NCI-H146 treated with DMSO at 0.1 percent for 48 hours (cell line): ENCODE results near the gene CTSA.
"Not testable (repeated sequence)": the region's sequence is repeated elsewhere in the genome, so short reads cannot be mapped to it uniquely, and the experiment has no call there.

Experiments
- DNase-seq: peaks from one replicate; lab custom pipeline; 2025; ENCODE audit not compliant: unreplicated experiment; lab: John Stamatoyannopoulos, UW

The CTSA gene

GRCh38 chr20:45917790-45918141, 26.6 kb downstream of the CTSA start:
- DNase-seq, result no peak

DNA sequence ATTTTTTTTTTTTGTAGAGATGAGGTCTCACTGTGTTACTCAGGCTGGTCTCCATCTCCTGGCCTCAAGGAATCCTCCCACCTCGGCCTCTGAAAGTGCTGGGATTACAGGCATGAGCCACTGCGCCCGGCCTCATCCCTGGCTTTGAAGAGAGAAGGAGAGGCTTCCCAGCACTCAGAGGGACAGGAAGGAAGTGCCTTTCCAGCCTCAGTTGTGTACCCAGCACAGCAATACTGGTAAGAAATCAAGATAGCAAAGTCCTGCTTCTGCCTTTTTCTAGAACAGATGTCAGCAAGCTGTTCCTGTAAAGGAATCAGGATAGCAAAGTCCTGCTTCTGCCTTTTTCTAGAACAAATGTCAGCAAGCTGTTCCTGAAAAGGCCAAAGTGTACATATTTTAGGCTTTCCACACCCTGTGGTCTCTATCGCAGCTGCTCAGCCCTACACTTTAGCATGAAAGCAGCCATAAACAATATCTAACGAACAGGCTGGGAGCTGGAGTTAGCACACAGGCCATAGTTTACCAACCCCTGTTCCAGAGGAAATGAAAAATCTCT, 27.1 kb downstream of the CTSA start:
- no peak for DNase-seq

- no peak for DNase-seq
These were observed 27.8 kb downstream of the CTSA start for GRCh38 chr20:45918779-45919537.

- DNase-seq, result no peak
These were observed 28.6 kb downstream of the CTSA start for GRCh38 chr20:45919542-45920399.

- no peak for DNase-seq
These were observed 29.6 kb downstream of the CTSA start for GRCh38 chr20:45920462-45921336.

GRCh38 chr20:45921337-45922189, 30.4 kb downstream of the CTSA start:
- DNase-seq, result no peak

GRCh38 chr20:45924391-45925261, 33.5 kb downstream of the CTSA start:
- no peak for DNase-seq

DNA sequence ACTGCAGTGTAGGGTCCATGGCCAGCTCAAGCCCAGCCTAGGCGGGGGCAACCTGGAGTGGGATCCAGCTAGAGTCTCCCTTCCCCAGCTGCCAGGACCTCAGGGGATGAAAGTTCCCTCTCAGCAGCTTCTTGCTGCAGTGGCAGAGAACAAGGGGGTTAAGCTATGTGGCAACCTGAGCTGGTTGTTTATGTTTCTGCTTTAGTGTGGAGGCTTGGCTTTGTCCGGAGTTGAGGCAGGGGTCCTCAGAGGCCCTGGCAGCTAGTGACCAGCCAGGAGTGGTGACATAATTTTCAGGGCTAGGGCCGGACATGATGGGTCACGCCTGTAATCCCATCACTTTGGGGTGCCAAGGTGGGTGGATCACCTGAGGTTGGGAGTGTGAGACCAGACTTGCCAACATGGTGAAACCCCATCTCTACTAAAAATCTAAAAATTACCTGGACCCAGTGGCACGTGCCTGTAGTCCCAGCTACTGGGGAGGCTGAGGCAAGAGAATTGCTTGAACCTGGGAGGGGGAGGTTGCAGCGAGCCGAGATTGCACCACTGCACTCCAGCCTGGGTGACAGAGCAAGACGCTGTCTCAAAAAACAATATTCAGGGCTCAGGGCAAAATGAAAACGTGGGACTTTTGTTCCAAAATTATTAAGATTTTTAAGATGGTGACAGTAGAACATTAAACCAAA, 34.8 kb downstream of the CTSA start:
- no peak for DNase-seq

GRCh38 chr20:45926731-45927070, 35.6 kb downstream of the CTSA start:
- no peak for DNase-seq

- DNase-seq, result no peak
These were observed 36.1 kb downstream of the CTSA start for GRCh38 chr20:45927071-45927878.

DNA sequence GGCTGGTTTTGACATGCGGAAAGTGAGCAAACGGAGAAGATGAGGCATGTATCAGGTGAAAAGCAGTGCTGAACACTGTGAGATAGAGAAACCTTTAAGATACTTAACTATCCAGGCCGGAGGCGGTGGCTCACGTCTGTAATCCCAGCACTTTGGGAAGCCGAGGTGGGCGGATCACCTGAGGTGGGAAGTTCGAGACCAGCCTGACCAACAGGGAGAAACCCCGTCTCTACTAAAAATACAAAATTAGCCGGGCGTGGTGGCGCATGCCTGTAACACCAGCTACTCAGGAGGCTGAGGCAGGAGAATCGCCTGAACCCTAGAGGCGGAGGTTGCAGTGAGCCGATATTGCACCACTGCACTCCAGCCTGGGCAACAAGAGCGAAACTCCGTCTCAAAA, 40.5 kb downstream of the CTSA start:
- DNase-seq, result not testable (repeated sequence)

DNA sequence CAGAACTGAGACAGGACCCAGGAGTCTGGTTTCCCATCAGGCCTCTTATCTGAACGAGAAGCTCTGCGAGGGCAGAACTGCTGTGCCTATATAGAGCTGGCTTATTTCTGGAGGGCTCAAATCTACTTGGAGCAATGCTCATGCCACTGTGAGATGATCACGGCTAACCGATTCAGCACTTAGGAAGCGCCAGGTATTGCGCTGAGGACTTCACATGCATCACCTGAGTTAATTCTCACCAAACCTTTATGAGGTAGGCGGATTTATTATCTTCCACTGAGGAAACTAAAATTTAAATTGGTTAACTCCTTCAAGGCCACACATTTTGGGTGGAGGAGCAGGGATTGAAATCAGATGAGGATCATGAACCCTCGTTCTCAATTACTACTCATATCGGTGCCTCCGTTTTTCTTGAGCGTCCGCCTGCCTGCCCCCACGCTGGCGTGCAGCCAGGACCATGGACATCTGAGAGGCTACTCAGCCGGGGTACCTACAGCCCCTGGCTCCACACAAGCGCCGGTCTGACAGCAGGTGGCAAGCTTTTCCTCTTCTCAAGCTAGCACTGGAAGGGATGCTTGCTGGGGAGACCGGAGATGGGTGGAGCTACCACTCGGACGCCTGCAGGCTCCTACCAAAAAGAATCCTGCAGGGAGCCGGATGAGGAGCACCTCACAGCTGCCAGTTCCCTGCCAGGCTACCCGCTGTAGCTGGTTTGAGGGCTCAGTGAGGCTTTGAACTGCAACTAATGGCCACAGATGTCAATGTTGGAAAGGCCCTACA, 42.3 kb downstream of the CTSA start:
- DNase-seq, result peak; percentile 98

- DNase-seq, result peak; percentile 74
These were observed 43.0 kb downstream of the CTSA start for GRCh38 chr20:45934046-45934585.

DNA sequence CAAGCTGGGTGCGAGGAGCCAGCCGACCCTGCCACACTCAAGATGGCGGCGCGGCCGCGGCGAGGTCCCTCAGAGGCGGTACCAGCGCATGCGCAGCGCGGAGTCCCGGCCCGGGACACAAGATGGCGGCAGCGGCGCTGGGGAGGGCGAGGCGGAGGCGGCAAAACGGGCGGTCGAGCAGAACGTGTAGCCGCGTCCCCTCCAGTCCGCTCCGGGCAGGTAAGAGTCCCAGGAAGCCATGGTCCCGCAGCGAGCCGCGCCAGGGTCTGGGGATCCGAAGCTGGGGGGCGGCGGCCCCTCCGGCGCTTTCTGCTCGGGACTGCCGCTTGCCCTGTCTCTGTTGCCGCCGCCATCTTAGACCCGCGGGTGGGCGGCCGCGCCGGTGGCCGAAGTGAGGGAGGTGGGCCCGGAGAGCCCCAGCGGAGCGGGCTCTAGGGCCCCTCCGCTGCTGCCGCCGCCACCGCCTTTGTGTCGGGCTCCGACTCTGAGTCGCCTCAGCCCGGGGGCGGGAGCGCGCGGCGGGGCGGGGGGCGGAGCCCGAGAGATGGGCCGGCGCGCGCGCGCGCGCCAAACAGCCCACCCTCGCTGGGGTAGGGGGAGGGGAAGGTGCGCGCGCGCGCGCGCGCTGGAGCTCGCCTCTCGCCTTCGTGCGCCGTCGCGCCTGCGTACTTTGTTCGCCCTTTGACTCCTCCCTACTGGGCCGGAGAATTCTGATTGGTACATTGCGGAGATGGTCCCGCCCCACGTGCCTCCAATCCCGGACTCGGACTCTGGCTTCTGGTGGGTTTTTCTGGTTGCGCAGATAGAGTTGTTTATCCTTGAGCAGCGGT, 43.7 kb downstream of the CTSA start, which contains the start of gene PCIF1:
PCIF1 (plus strand) TSS at position 98 of the 830 bp plus-strand sequence. CDS start 4,317 bp downstream, outside the sequence.
- DNase-seq, result peak; percentile 93

- no peak for DNase-seq
These were observed 44.4 kb downstream of the CTSA start for GRCh38 chr20:45935416-45936046.
